WERI-Rb-1 (cell line): ENCODE results near the gene NLRP9.
"Not testable (repeated sequence)": the region's sequence is repeated elsewhere in the genome, so short reads cannot be mapped to it uniquely, and the experiment has no call there.

Experiments
- DNase-seq: peaks from one replicate; pipeline ENCODE4 v3.0.0-alpha.2; 2020
- H3K27ac ChIP-seq: fragments of 250-450 bp; sonication (Bioruptor Pico); 2 replicates; pipeline ENCODE4 v1.5.1; 2020; ENCODE audit warnings: mild to moderate bottlenecking, moderate library complexity
- H3K27me3 ChIP-seq: fragments of 250-450 bp; sonication (Bioruptor Pico); 2 replicates; pipeline ENCODE4 v1.5.1; 2021; ENCODE audit warnings: mild to moderate bottlenecking, low read depth, moderate library complexity; ENCODE audit not compliant: insufficient read depth, severe bottlenecking
- H3K36me3 ChIP-seq: fragments of 250-450 bp; sonication (Bioruptor Pico); 2 replicates; pipeline ENCODE4 v1.5.1; 2020; ENCODE audit warnings: mild to moderate bottlenecking, moderate library complexity
- H3K4me3 ChIP-seq: 2 replicates; pipeline ENCODE4 v1.5.1; 2011; ENCODE audit warnings: low read depth, mild to moderate bottlenecking, control low read depth, low read length
- H3K9me3 ChIP-seq: fragments of 250-450 bp; sonication (Bioruptor Pico); 2 replicates; pipeline ENCODE4 v1.5.1; 2021; ENCODE audit warnings: mild to moderate bottlenecking, moderate library complexity; ENCODE audit not compliant: severe bottlenecking
- CTCF ChIP-seq: IDR thresholded peaks from 2 replicates; pipeline ENCODE4 v1.5.1; 2011; ENCODE audit warnings: low read depth, mild to moderate bottlenecking, control low read depth, inconsistent platforms, low read length

The NLRP9 gene

GRCh38 chr19:55738302-55738701, at the start of gene NLRP9:
Gene NLRP9, minus strand, starts transcription at chr19:55738402. Its CDS starts 28 bp downstream, at chr19:55738374.
- Histone ChIP-seq H3K4me3 (no peak within 1 kb of the TSS), H3K27me3 (peaks cover 81% of the 10 kb centered on the region), H3K9me3 (no peaks in the 10 kb centered on the region), H3K36me3 (no peaks in the 10 kb centered on the region), H3K27ac (no peak within 1 kb of the TSS)
- no peak for DNase-seq
- no peak for TF ChIP-seq CTCF

- Histone ChIP-seq H3K9me3 (no peaks in the 10 kb centered on the region), H3K27me3 (peaks cover 82% of the 10 kb centered on the region), H3K4me3 (no peak overlapping the region), H3K36me3 (no peaks in the 10 kb centered on the region), H3K27ac (no peak overlapping the region)
- DNase-seq: no peak
- TF ChIP-seq CTCF: no peak
Observed at GRCh38 chr19:55781112-55781511, 42.9 kb upstream of the NLRP9 start.

GRCh38 chr19:55778331-55778730, 40.1 kb upstream of the NLRP9 start:
- H3K27me3 ChIP-seq: peaks cover 74% of the 10 kb centered on the region
- TF ChIP-seq CTCF: no peak
- no peaks in the 10 kb centered on the region for H3K9me3 ChIP-seq
- H3K27ac ChIP-seq: no peak overlapping the region
- DNase-seq: no peak
- H3K36me3 ChIP-seq: no peaks in the 10 kb centered on the region
- H3K4me3 ChIP-seq: no peak overlapping the region

GRCh38 chr19:55777528-55777927, 39.3 kb upstream of the NLRP9 start:
- Histone ChIP-seq H3K4me3 (no peak overlapping the region), H3K27ac (no peak overlapping the region), H3K27me3 (peaks cover 70% of the 10 kb centered on the region), H3K36me3 (no peaks in the 10 kb centered on the region), H3K9me3 (no peaks in the 10 kb centered on the region)
- peak; percentile 41 for TF ChIP-seq CTCF
- DNase-seq: peak; percentile 16

- H3K27ac ChIP-seq, H3K4me3 ChIP-seq, H3K36me3 ChIP-seq, DNase-seq, H3K9me3 ChIP-seq: not testable (repeated sequence)
- peaks cover 20% of the 10 kb centered on the region for H3K27me3 ChIP-seq
Observed at GRCh38 chr19:55769632-55770031, 31.4 kb upstream of the NLRP9 start.

GRCh38 chr19:55768818-55769217, 30.6 kb upstream of the NLRP9 start, which contains the start of gene RFPL4AL1:
Gene RFPL4AL1, plus strand, starts transcription at chr19:55769118. Its CDS starts 2,687 bp downstream, at chr19:55771805.
- H3K4me3 ChIP-seq, H3K36me3 ChIP-seq, DNase-seq, H3K27ac ChIP-seq, H3K9me3 ChIP-seq: not testable (repeated sequence)
- peaks cover 22% of the 10 kb centered on the region for H3K27me3 ChIP-seq

GRCh38 chr19:55766466-55766865, 28.3 kb upstream of the NLRP9 start:
- no peak for TF ChIP-seq CTCF
- no peak overlapping the region for H3K27ac ChIP-seq
- peaks cover 22% of the 10 kb centered on the region for H3K27me3 ChIP-seq
- no peak overlapping the region for H3K4me3 ChIP-seq
- DNase-seq: no peak
- peaks cover 4% of the 10 kb centered on the region for H3K9me3 ChIP-seq
- no peaks in the 10 kb centered on the region for H3K36me3 ChIP-seq

GRCh38 chr19:55758797-55759196, 20.6 kb upstream of the NLRP9 start, which contains the start of gene RFPL4A:
Gene RFPL4A, plus strand, starts transcription at chr19:55759097. Its CDS starts 2,704 bp downstream, at chr19:55761801.
- H3K4me3 ChIP-seq, DNase-seq, H3K36me3 ChIP-seq, H3K27ac ChIP-seq, H3K9me3 ChIP-seq: not testable (repeated sequence)
- peaks cover 34% of the 10 kb centered on the region for H3K27me3 ChIP-seq

GRCh38 chr19:55756808-55757207, 18.6 kb upstream of the NLRP9 start:
- H3K27ac ChIP-seq, DNase-seq, H3K9me3 ChIP-seq, H3K4me3 ChIP-seq, H3K36me3 ChIP-seq: not testable (repeated sequence)
- peaks cover 51% of the 10 kb centered on the region for H3K27me3 ChIP-seq
